Mesenchymal stem cell (in vitro differentiated cells and primary cell): ENCODE measurements around the gene INCENP.

Source experiments
- DNase-seq: peaks from one replicate; pipeline ENCODE4 v3.0.0-alpha.2; 2013
- H2AFZ ChIP-seq: one replicate; pipeline ENCODE4 v1.6.1; 2013; ENCODE audit warnings: low read depth, mild to moderate bottlenecking, control low read depth, inconsistent platforms, low read length, moderate library complexity
- H2AK5ac ChIP-seq: 2 replicates; pipeline ENCODE4 v1.6.1; 2013; ENCODE audit warnings: low read length, moderate library complexity, mild to moderate bottlenecking, inconsistent platforms; ENCODE audit not compliant: severe bottlenecking
- H2BK120ac ChIP-seq: one replicate; pipeline ENCODE4 v1.6.1; 2013; ENCODE audit warnings: low read depth, mild to moderate bottlenecking, inconsistent platforms, low read length, moderate library complexity
- H2BK12ac ChIP-seq, 2 experiments: one replicate each; pipeline ENCODE4 v1.6.1; 2013; ENCODE audit warnings: inconsistent platforms in 2 of 2, low read length in 2 of 2, mild to moderate bottlenecking in 2 of 2, moderate library complexity in 2 of 2, control low read depth in 1 of 2
- H2BK15ac ChIP-seq: one replicate; pipeline ENCODE4 v1.6.1; 2013; ENCODE audit warnings: mild to moderate bottlenecking, low read depth, inconsistent platforms; ENCODE audit not compliant: poor library complexity, severe bottlenecking
- H2BK5ac ChIP-seq: 2 replicates; pipeline ENCODE4 v1.6.1; 2013; ENCODE audit warnings: low read depth, mild to moderate bottlenecking, low read length, control low read depth, inconsistent platforms; ENCODE audit not compliant: poor library complexity, severe bottlenecking
- H3K14ac ChIP-seq, 2 experiments: one replicate each; pipeline ENCODE4 v1.6.1; 2013; ENCODE audit warnings: inconsistent platforms in 2 of 2, low read length in 2 of 2, control low read depth in 1 of 2, mild to moderate bottlenecking in 1 of 2, moderate library complexity in 1 of 2
- H3K18ac ChIP-seq, 2 experiments: one replicate each; pipeline ENCODE4 v1.6.1; 2013; ENCODE audit warnings: inconsistent platforms in 2 of 2, low read length in 2 of 2, control low read depth in 1 of 2, low read depth in 1 of 2, mild to moderate bottlenecking in 1 of 2
- H3K23ac ChIP-seq, 2 experiments: one replicate each; pipeline ENCODE4 v1.6.1; 2013; ENCODE audit warnings: inconsistent platforms in 2 of 2, low read length in 2 of 2, mild to moderate bottlenecking in 2 of 2, moderate library complexity in 2 of 2, control low read depth in 1 of 2
- H3K27ac ChIP-seq: 2 replicates; pipeline ENCODE4 v1.5.1; 2013; ENCODE audit warnings: mild to moderate bottlenecking, moderate library complexity, low read length, control low read depth, inconsistent platforms; ENCODE audit not compliant: poor library complexity, severe bottlenecking
- H3K27me3 ChIP-seq, 2 experiments: 2 replicates each; pipeline versions ENCODE4 v1.6.1 to v1.7.0; 2013; ENCODE audit warnings: low read length in 2 of 2, mild to moderate bottlenecking in 2 of 2, moderate library complexity in 2 of 2, control low read depth in 1 of 2, inconsistent platforms in 1 of 2; ENCODE audit not compliant: control insufficient read depth in 1 of 2, insufficient read depth in 1 of 2
- H3K36me3 ChIP-seq, 2 experiments: 2 replicates each; pipeline versions ENCODE4 v1.6.1 to v1.7.0; 2013; ENCODE audit warnings: low read length in 2 of 2, control low read depth in 1 of 2, inconsistent platforms in 1 of 2, low read depth in 1 of 2, mild to moderate bottlenecking in 1 of 2; ENCODE audit not compliant: insufficient read depth in 2 of 2, control insufficient read depth in 1 of 2
- H3K4ac ChIP-seq, 2 experiments: one replicate each; pipeline ENCODE4 v1.6.1; 2013; ENCODE audit warnings: inconsistent platforms in 2 of 2, low read length in 2 of 2, mild to moderate bottlenecking in 2 of 2, moderate library complexity in 2 of 2, control low read depth in 1 of 2, low read depth in 1 of 2
- H3K4me1 ChIP-seq: 2 replicates; pipeline ENCODE4 v1.6.1; 2013; ENCODE audit warnings: low read depth, low read length, control low read depth; ENCODE audit not compliant: control insufficient read depth, insufficient read depth
- H3K4me2 ChIP-seq: 2 replicates; pipeline ENCODE4 v1.6.1; 2013; ENCODE audit warnings: low read length, mild to moderate bottlenecking, inconsistent platforms; ENCODE audit not compliant: poor library complexity, severe bottlenecking
- H3K4me3 ChIP-seq, 2 experiments: 2 replicates each; pipeline versions ENCODE4 v1.5.1 to v1.7.0; 2013; ENCODE audit warnings: low read length in 2 of 2, mild to moderate bottlenecking in 2 of 2, control low read depth in 1 of 2, low read depth in 1 of 2; ENCODE audit not compliant: insufficient read depth in 1 of 2
- H3K79me1 ChIP-seq: replicated peaks from 2 replicates; pipeline ENCODE4 v1.6.1; 2013; ENCODE audit warnings: mild to moderate bottlenecking, control low read depth, low read length, inconsistent platforms; ENCODE audit not compliant: poor library complexity, severe bottlenecking
- H3K9ac ChIP-seq: 2 replicates; pipeline ENCODE4 v1.7.0; 2013; ENCODE audit warnings: mild to moderate bottlenecking, low read length, moderate library complexity
- H3K9me3 ChIP-seq: 2 replicates; pipeline ENCODE4 v1.7.0; 2013; ENCODE audit warnings: mild to moderate bottlenecking, low read length; ENCODE audit not compliant: control insufficient read depth
- H4K8ac ChIP-seq: one replicate; pipeline ENCODE4 v1.6.1; 2013; ENCODE audit warnings: inconsistent platforms, mild to moderate bottlenecking, low read length, moderate library complexity
- H4K91ac ChIP-seq: one replicate; pipeline ENCODE4 v1.6.1; 2013; ENCODE audit warnings: mild to moderate bottlenecking, low read length, inconsistent platforms
- WGBS: methylation state at CpG from one replicate; pipeline ENCODE4 v1.1.7; 2013; ENCODE audit warnings: mixed read lengths; 5-methylcytosine and 5-hydroxymethylcytosine counted together

Gene INCENP

GRCh38 chr11:62124186-62125113 is 639 bp downstream of the INCENP start:
- H3K79me1 ChIP-seq, result peaks cover 16% of the 10 kb centered on the region
- no peaks in the 10 kb centered on the region for H3K9me3 ChIP-seq
- H3K4me3 ChIP-seq, result peak overlapping the region; percentile 82 to 100
- H3K18ac ChIP-seq, result peak overlapping the region; percentile 77 to 80
- H3K27me3 ChIP-seq, result no peaks in the 10 kb centered on the region
- H2AK5ac ChIP-seq, result no peak overlapping the region
- H2BK15ac ChIP-seq, result no peak overlapping the region
- H3K4me2 ChIP-seq, result peak overlapping the region; percentile 77
- 5% methylated on average over 39 of the region's 39 CpGs for WGBS
- H3K36me3 ChIP-seq, result peaks cover 13 to 15% of the 10 kb centered on the region in 2 experiments
- peak; percentile 61 for DNase-seq
- H3K4me1 ChIP-seq, result peaks cover 7% of the 10 kb centered on the region
- H3K14ac ChIP-seq, result peak overlapping the region in 1 of 2 experiments; percentile 79
- peak overlapping the region; percentile 95 for H3K9ac ChIP-seq
- peak overlapping the region; percentile 46 for H2AFZ ChIP-seq
- peak overlapping the region; percentile 36 to 44 for H3K4ac ChIP-seq
- peak overlapping the region in 1 of 2 experiments; percentile 4 for H2BK12ac ChIP-seq
- H4K91ac ChIP-seq, result peak overlapping the region; percentile 87
- peak overlapping the region in 1 of 2 experiments; percentile 46 for H3K23ac ChIP-seq
- peak overlapping the region; percentile 77 for H4K8ac ChIP-seq
- H2BK120ac ChIP-seq, result no peak overlapping the region
- peak overlapping the region; percentile 36 for H3K27ac ChIP-seq
- no peak overlapping the region for H2BK5ac ChIP-seq

GRCh38 chr11:62125316-62125715 is 1.5 kb downstream of the INCENP start:
- no peak for DNase-seq
- H3K4me3 ChIP-seq, result peak overlapping the region; percentile 2 to 100
- H3K9me3 ChIP-seq, result no peaks in the 10 kb centered on the region
- peaks cover 24% of the 10 kb centered on the region for H3K79me1 ChIP-seq
- no peak overlapping the region for H3K23ac ChIP-seq
- no peak overlapping the region for H3K4ac ChIP-seq
- H3K18ac ChIP-seq, result no peak overlapping the region
- H3K14ac ChIP-seq, result no peak overlapping the region
- H4K8ac ChIP-seq, result peak overlapping the region; percentile 64
- H2AFZ ChIP-seq, result no peak overlapping the region
- H3K27me3 ChIP-seq, result no peaks in the 10 kb centered on the region
- WGBS, result 66% methylated on average over 4 of the region's 4 CpGs
- no peak overlapping the region for H2BK120ac ChIP-seq
- H3K4me2 ChIP-seq, result peak overlapping the region; percentile 13
- peak overlapping the region; percentile 77 for H2BK15ac ChIP-seq
- H2BK5ac ChIP-seq, result no peak overlapping the region
- H3K36me3 ChIP-seq, result peaks cover 22 to 24% of the 10 kb centered on the region in 2 experiments
- H2BK12ac ChIP-seq, result no peak overlapping the region
- H3K9ac ChIP-seq, result peak overlapping the region; percentile 95
- H3K4me1 ChIP-seq, result peaks cover 7% of the 10 kb centered on the region
- H2AK5ac ChIP-seq, result no peak overlapping the region
- no peak overlapping the region for H3K27ac ChIP-seq
- H4K91ac ChIP-seq, result no peak overlapping the region

- H3K23ac ChIP-seq, result no peak overlapping the region
- H2BK15ac ChIP-seq, result no peak overlapping the region
- H3K27ac ChIP-seq, result no peak overlapping the region
- no peak overlapping the region for H4K8ac ChIP-seq
- H3K36me3 ChIP-seq, result peaks cover 28 to 29% of the 10 kb centered on the region in 2 experiments
- H2BK5ac ChIP-seq, result no peak overlapping the region
- DNase-seq, result no peak
- H3K9me3 ChIP-seq, result no peaks in the 10 kb centered on the region
- 50% methylated on average over 2 of the region's 3 CpGs for WGBS
- H3K79me1 ChIP-seq, result peaks cover 27% of the 10 kb centered on the region
- no peak overlapping the region for H2AK5ac ChIP-seq
- no peaks in the 10 kb centered on the region for H3K27me3 ChIP-seq
- H3K4me2 ChIP-seq, result no peak overlapping the region
- peaks cover 7% of the 10 kb centered on the region for H3K4me1 ChIP-seq
- no peak overlapping the region for H2BK120ac ChIP-seq
- H3K18ac ChIP-seq, result no peak overlapping the region
- peak overlapping the region in 1 of 2 experiments; percentile 17 for H3K4me3 ChIP-seq
- no peak overlapping the region for H2BK12ac ChIP-seq
- H3K14ac ChIP-seq, result no peak overlapping the region
- no peak overlapping the region for H3K4ac ChIP-seq
- H3K9ac ChIP-seq, result peak overlapping the region; percentile 95
- H2AFZ ChIP-seq, result no peak overlapping the region
- no peak overlapping the region for H4K91ac ChIP-seq
Observed at GRCh38 chr11:62125881-62126280, 2.1 kb downstream of the INCENP start.

GRCh38 chr11:62127426-62127825 is 3.6 kb downstream of the INCENP start:
- H3K9me3 ChIP-seq, result no peaks in the 10 kb centered on the region
- H3K9ac ChIP-seq, result peak overlapping the region; percentile 21
- 97% methylated on average over 1 of the region's 1 CpG for WGBS
- H2BK120ac ChIP-seq, result no peak overlapping the region
- H3K4ac ChIP-seq, result peak overlapping the region in 1 of 2 experiments; percentile 47
- H3K4me1 ChIP-seq, result peaks cover 7% of the 10 kb centered on the region
- H4K91ac ChIP-seq, result no peak overlapping the region
- no peak overlapping the region for H2BK5ac ChIP-seq
- H2BK15ac ChIP-seq, result no peak overlapping the region
- H3K14ac ChIP-seq, result no peak overlapping the region
- peaks cover 34 to 40% of the 10 kb centered on the region in 2 experiments for H3K36me3 ChIP-seq
- no peak overlapping the region for H4K8ac ChIP-seq
- H3K79me1 ChIP-seq, result peaks cover 38% of the 10 kb centered on the region
- no peak overlapping the region for H2BK12ac ChIP-seq
- no peak overlapping the region for H3K18ac ChIP-seq
- H3K27me3 ChIP-seq, result no peaks in the 10 kb centered on the region
- H3K27ac ChIP-seq, result no peak overlapping the region
- H2AFZ ChIP-seq, result no peak overlapping the region
- no peak for DNase-seq
- H3K4me3 ChIP-seq, result no peak overlapping the region
- no peak overlapping the region for H2AK5ac ChIP-seq
- no peak overlapping the region for H3K23ac ChIP-seq
- no peak overlapping the region for H3K4me2 ChIP-seq
